Fibroblast of lung (primary cell): ENCODE results near the gene POFUT1.
"Not testable (repeated sequence)": the region's sequence is repeated elsewhere in the genome, so short reads cannot be mapped to it uniquely, and the experiment has no call there.

Source experiments
- EZH2 ChIP-seq: IDR thresholded peaks from 2 replicates; pipeline ENCODE4 v1.5.1; 2012; ENCODE audit warnings: low read length, control low read depth, mild to moderate bottlenecking; ENCODE audit errors: missing control alignments
- TF ChIP-seq, protein P1 (sequence below), 2 donors: IDR thresholded peaks in 1 of 2; conservative IDR thresholded peaks in 1 of 2; 1 replicate in 1 of 2; 2 replicates in 1 of 2; pipeline ENCODE4 v1.5.1; 2011 to 2012; ENCODE audit warnings: low read length in 2 of 2, control low read depth in 1 of 2, inconsistent platforms in 1 of 2, low read depth in 1 of 2, mild to moderate bottlenecking in 1 of 2

DNA sequence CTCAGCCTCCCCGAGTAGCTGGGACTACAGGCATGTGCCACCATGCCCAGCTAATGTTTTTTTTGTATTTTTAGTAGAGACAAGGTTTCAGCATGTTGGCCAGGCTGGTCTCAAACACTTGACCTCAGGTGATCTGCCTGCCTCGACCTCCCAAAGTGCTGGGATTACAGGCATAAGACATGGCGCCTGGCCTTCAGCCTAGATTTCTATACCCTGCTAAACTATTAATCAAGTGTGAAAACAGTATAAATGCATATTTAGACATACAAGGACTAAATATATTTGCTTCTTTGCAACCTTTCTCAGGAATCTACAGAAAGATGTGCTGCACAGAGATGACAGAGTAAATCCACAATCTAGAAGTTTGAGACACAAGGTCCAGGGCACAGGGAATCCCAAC is 67.5 kb downstream of the POFUT1 start:
- TF ChIP-seq, protein P1, sequence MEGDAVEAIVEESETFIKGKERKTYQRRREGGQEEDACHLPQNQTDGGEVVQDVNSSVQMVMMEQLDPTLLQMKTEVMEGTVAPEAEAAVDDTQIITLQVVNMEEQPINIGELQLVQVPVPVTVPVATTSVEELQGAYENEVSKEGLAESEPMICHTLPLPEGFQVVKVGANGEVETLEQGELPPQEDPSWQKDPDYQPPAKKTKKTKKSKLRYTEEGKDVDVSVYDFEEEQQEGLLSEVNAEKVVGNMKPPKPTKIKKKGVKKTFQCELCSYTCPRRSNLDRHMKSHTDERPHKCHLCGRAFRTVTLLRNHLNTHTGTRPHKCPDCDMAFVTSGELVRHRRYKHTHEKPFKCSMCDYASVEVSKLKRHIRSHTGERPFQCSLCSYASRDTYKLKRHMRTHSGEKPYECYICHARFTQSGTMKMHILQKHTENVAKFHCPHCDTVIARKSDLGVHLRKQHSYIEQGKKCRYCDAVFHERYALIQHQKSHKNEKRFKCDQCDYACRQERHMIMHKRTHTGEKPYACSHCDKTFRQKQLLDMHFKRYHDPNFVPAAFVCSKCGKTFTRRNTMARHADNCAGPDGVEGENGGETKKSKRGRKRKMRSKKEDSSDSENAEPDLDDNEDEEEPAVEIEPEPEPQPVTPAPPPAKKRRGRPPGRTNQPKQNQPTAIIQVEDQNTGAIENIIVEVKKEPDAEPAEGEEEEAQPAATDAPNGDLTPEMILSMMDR (conservative IDR thresholded peaks at IDR 0.05 in 1 of 2, IDR thresholded peaks at IDR 0.05 in 1 of 2; ENCODE audit: low read depth in 1 of 2, low read length in 2 of 2): not testable (repeated sequence)
- TF ChIP-seq EZH2: not testable (repeated sequence)
